ENCODE results near the gene ALDH7A1.

Gene ALDH7A1

DNA sequence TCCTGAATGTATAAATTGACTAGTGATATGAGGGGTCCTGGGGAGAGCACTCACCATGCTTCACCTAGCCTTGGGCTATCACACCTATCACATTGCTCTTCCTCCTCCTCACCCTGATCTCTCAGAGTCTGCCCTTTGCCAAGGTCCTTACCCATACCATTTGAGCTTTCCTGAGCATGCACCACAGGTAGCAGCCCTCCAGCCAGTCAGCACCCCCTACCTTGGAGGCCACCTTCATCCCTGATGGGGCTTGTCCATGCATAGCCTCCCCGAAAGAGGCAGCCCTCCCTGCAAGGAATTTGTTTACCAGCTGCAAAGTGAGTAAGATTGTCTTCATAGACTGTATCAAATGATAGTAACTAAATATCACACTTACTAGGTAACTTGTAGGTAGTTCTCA lies 83.1 kb downstream of the ALDH7A1 start:
- TF ChIP-seq, protein P1, sequence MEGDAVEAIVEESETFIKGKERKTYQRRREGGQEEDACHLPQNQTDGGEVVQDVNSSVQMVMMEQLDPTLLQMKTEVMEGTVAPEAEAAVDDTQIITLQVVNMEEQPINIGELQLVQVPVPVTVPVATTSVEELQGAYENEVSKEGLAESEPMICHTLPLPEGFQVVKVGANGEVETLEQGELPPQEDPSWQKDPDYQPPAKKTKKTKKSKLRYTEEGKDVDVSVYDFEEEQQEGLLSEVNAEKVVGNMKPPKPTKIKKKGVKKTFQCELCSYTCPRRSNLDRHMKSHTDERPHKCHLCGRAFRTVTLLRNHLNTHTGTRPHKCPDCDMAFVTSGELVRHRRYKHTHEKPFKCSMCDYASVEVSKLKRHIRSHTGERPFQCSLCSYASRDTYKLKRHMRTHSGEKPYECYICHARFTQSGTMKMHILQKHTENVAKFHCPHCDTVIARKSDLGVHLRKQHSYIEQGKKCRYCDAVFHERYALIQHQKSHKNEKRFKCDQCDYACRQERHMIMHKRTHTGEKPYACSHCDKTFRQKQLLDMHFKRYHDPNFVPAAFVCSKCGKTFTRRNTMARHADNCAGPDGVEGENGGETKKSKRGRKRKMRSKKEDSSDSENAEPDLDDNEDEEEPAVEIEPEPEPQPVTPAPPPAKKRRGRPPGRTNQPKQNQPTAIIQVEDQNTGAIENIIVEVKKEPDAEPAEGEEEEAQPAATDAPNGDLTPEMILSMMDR (IDR thresholded peaks at IDR 0.05; ENCODE audit: control insufficient read depth, extremely low read depth, insufficient read depth) = no peak
- H3K4me3 ChIP-seq (ENCODE audit: low read depth, low read length) = no peak overlapping the region
- DNase-seq (ENCODE audit: low read depth) = no peak

DNA sequence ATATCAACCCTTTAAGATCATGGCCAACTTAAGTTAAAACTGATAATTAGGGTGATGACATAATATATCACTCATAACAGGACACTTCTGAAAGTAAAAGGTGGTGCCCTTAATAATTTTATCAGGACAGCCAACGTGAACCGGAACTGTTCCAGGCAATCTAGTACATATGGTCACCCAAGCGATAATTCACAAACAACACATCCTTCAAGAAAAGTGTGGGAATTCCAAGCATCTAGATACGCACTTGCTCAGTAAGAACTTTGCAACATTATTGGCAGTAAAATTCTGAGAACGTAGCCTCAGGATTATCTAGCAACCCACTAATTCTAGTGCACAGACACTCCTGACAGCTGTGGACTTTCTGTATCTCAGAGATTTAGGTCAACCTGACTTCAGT lies 85.7 kb downstream of the ALDH7A1 start:
- TF ChIP-seq, protein P1 (IDR thresholded peaks at IDR 0.05; ENCODE audit: control insufficient read depth, extremely low read depth, insufficient read depth) = no peak
- no peak for DNase-seq (ENCODE audit: low read depth)
- H3K4me3 ChIP-seq (ENCODE audit: low read depth, low read length) = no peak overlapping the region

DNA sequence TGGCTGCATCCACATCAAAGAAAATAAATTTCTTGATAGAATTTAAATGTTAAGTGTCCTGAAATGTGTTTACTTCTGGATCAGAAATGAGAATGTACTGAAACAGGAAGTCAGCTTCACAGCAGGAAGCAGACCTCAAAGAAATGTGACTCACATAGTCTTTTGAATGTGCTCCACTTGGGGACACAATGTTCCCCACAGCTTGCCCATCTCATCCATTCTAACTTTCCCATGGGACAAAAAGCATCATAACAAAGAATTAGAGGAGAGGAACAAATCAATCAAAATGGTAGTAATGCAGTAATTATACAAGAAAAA lies 86.1 kb downstream of the ALDH7A1 start:
- DNase-seq (ENCODE audit: low read depth) = no peak
- TF ChIP-seq, protein P1 (IDR thresholded peaks at IDR 0.05; ENCODE audit: control insufficient read depth, extremely low read depth, insufficient read depth) = no peak
- no peak overlapping the region for H3K4me3 ChIP-seq (ENCODE audit: low read depth, low read length)

DNA sequence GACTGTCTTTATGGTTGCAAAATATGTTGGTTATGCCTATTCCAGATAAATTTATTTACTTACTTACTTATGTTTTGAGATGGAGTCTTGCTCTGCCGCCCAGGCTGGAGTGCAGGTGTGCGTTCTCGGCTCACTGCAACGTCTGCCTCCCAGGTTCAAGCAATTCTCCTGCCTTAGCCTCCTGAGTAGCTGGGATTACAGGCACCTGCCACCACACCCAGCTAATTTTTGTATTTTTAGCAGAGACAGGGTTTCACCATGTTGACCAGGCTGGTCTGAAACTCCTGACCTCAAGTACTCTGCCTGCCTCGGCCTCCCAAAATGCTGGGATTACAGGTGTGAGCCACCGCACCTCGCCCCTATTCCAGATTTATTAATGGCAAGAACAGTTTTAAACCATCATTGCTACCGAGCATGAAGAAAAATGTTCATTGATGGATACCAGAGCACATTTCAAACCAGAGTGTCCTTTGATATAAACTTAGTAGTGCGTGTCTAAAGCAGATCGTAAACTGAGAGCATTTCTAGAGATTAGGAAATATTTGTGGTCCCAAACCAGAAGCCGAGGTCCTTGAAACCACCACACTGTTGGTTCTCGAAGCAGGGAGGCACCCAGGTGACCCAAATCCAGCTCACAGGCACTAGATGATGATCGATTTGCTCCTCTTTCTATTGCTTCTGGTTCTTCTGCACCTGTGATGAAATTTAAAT lies 86.6 kb downstream of the ALDH7A1 start:
- H3K4me3 ChIP-seq (ENCODE audit: low read depth, low read length) = no peak overlapping the region
- TF ChIP-seq, protein P1 (IDR thresholded peaks at IDR 0.05; ENCODE audit: control insufficient read depth, extremely low read depth, insufficient read depth) = no peak
- no peak for DNase-seq (ENCODE audit: low read depth)

DNA sequence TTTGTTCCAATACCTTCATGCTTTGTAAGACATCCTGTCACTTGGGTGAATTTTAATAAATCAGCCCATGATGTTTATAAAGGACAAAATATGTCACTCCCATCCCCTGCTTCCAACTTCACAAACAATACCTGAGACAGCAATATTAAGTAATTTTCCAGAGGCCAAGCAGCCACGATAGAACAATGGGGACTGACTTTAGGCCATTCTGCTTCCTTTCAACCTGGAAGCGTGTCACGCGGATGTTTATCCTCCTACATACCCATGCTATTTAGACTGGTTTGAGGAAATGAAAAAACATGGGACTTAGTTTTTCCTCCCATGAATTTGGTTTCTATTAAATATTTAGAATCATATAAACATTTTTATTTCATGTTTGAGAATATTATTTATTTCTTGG lies 88.9 kb downstream of the ALDH7A1 start:
- TF ChIP-seq, protein P1 (IDR thresholded peaks at IDR 0.05; ENCODE audit: control insufficient read depth, extremely low read depth, insufficient read depth) = no peak
- H3K4me3 ChIP-seq (ENCODE audit: low read depth, low read length) = no peak overlapping the region
- DNase-seq (ENCODE audit: low read depth) = no peak

DNA sequence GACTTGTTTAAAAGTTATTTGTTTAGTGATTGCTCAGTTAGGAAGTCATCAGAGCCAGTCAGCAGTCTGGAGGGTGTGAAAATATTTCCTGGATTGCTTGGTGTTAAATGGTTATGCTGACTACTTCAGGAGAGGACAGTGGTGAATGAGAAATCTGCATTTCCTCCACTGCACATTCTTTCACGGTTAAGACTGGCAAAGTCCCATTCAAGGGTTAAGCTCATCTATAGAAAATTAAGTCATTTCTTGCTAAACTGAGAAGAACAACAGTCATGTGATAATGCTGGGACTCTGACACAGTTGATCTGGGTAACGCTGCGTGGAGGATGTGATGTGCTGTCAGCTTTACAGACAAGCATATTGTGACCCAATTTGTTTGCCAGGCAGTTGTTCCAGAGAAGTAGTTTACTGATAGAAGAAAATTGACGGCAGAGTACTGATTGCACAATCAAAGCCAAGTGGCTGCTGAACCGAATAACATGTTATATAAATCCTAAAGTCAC lies 91.4 kb downstream of the ALDH7A1 start:
- TF ChIP-seq, protein P1 (IDR thresholded peaks at IDR 0.05; ENCODE audit: control insufficient read depth, extremely low read depth, insufficient read depth) = no peak
- no peak overlapping the region for H3K4me3 ChIP-seq (ENCODE audit: low read depth, low read length)
- DNase-seq (ENCODE audit: low read depth) = peak; percentile 33

DNA sequence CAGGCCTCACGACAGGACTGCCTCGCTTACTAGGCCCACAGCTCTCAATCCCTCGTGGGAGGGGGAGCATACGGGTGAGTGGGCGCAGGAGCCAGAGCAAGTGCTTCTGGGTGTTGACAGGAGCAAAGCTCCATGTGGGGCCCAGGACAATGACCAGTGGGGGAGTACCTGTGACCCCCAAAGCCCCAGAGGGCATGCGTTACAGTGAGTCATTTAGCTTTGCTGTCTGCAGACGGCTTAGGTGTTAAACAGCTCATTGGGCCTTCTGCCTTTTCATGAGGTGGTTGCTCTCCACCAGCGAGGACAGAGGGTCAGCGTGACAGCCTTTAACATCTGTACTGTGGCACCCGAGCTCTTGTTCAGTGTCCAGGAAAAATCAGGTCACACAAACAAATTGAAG lies 93.6 kb downstream of the ALDH7A1 start:
- H3K4me3 ChIP-seq (ENCODE audit: low read depth, low read length) = no peak overlapping the region
- TF ChIP-seq, protein P1 (IDR thresholded peaks at IDR 0.05; ENCODE audit: control insufficient read depth, extremely low read depth, insufficient read depth) = no peak
- no peak for DNase-seq (ENCODE audit: low read depth)

All from LNCaP clone FGC (cell line).